CD4-positive, alpha-beta T cell treated with Interleukin-10 for 1 hour (primary cell): ENCODE data around the gene ESRRG.
"Not testable (repeated sequence)": the region's sequence is repeated elsewhere in the genome, so short reads cannot be mapped to it uniquely, and the experiment has no call there.

ENCODE experiments used
- DNase-seq: peaks from one replicate; pipeline ENCODE4 v3.0.0-alpha.2; 2020

ESRRG gene

GRCh38 chr1:216723274-216723780 is at the start of gene ESRRG:
Gene ESRRG, minus strand, starts transcription at chr1:216723429. Its CDS starts 130 bp downstream, at chr1:216723299.
- DNase-seq = no peak

- no peak for DNase-seq
These were observed 48.7 kb upstream of the ESRRG start for GRCh38 chr1:216771922-216772321.

GRCh38 chr1:216766633-216767327 is 43.6 kb upstream of the ESRRG start:
- no peak for DNase-seq

GRCh38 chr1:216765346-216766300 is 42.4 kb upstream of the ESRRG start:
- no peak for DNase-seq

- DNase-seq = no peak
These were observed 34.9 kb upstream of the ESRRG start for GRCh38 chr1:216758161-216758560.

DNA sequence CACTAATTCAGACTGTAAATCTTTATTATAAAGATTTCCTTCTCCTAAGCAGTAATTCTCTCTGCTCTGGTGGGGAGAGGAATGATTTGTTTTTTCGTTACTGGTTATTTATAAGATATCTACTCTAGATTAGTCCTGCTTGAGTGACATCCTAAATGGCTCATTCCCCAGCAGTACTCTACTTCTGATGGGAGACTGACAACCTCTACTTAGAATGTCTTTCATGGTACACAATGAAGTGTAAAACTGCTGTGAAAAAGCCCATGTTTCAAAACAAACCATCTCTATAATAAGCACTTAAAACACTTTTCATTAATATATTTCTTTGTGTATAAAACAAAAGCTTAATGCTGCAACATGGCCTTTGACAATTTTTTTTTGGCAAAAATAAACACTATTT is 33.9 kb upstream of the ESRRG start:
- DNase-seq = no peak

DNA sequence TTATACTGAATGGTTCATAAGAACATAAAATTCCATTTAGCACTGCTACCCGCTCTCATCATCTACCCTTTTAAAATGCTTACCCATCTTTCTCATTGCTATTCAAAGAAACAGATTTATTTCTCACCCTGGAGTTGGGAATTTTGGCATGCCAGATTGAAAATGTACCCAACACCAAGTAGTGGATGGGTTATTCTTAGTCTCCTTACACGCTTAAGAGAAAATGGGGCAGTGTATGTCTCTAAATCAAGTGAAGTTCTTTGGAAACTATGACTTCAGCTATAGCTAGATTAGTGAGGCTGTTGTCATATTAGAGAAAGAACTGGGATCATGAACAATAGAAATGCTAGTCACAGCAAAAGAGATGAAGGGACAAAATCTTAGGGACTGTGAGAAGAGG is 27.7 kb upstream of the ESRRG start:
- no peak for DNase-seq

GRCh38 chr1:216750031-216750627 is 26.9 kb upstream of the ESRRG start:
- no peak for DNase-seq

- DNase-seq = no peak
These were observed 26.0 kb upstream of the ESRRG start for GRCh38 chr1:216749232-216749631.

GRCh38 chr1:216742625-216743024 is 19.4 kb upstream of the ESRRG start:
- DNase-seq = no peak

DNA sequence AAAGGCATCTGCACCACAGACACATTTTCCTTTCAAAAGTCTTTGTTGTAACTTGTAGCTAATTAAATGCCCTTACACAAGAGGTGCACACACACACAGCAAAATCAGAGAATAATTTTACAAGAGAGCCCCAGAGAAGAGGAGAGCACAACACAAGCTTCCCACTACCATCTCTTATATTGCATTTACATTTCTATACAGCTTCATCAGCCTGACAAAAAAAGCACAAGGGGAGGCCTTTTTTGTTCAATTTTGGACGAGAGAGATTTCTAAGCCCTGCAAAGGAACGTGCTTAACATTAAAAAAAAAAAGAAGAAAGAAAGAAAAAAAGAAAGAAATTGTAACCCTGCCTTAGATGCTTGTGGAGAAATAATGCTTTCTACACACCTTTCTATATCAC is 17.1 kb upstream of the ESRRG start:
- DNase-seq = no peak

GRCh38 chr1:216739793-216740192 is 16.6 kb upstream of the ESRRG start:
- DNase-seq = no peak

GRCh38 chr1:216732121-216732520 is 8.9 kb upstream of the ESRRG start:
- DNase-seq = no peak

DNA sequence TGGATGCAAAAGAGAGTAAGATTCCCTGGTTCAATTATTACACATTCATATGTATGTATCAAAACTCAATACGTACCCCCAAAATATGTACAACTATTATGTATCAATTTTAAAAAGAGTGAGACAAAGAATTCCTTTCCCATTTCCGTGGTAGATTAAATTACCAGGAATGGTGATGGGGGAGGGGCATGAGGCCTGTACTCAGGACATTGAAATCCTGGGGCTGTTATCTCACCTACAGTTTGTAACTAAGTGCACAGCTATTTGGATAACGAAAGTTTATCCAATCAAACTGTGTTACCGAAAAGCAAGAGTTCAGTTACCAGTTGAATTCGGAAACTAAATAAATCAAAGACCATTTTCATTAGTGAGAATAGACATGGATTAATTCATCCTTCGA is 8.3 kb upstream of the ESRRG start:
- no peak for DNase-seq

GRCh38 chr1:216726435-216726834 is 3.2 kb upstream of the ESRRG start:
- DNase-seq = no peak

GRCh38 chr1:216722821-216723220 is 408 bp downstream of the ESRRG start:
- no peak for DNase-seq

- no peak for DNase-seq
These were observed 1.4 kb downstream of the ESRRG start for GRCh38 chr1:216721863-216722262.

GRCh38 chr1:216721062-216721461 is 2.2 kb downstream of the ESRRG start:
- no peak for DNase-seq

GRCh38 chr1:216711712-216712111 is 11.5 kb downstream of the ESRRG start:
- DNase-seq = no peak

GRCh38 chr1:216710598-216711333 is 12.5 kb downstream of the ESRRG start:
- DNase-seq = no peak

- DNase-seq = no peak
These were observed 13.2 kb downstream of the ESRRG start for GRCh38 chr1:216710055-216710454.

DNA sequence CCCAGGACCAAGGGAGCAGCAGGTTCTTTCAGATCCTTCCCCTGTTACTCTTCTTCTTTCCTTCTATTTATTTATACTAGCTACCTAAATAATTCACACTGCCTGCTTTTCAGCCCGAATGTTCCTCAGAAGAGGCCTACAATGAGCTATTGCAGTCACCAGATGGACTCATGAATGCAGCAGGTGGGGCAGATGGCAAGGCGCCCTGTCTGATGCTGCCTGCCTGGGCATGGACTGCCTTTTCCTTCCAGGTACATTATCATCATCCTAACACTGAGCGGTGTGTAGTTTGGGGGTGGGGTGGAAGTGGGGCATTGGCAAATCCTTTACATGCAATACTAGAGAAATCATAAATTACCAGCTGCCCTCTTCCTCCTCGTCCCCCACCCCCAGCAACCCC is 17.6 kb downstream of the ESRRG start:
- no peak for DNase-seq

DNA sequence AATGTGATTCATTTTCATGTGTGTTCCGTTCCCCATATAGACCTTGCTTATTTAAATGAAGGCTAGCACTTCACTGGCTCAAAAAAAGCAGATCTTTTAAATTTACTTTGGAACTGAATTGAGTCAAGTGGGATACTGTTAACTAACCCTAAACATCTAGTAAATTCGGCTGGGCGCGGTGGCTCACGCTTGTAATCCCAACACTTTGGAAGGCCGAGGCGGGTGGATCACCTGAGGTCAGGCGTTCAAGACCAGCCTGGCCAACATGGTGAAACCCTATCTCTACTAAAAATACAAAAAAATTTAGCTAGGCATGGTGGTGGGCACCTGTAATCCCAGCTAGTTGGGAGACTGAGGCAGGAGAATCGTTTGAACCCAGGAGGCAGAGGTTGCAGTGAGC is 19.2 kb downstream of the ESRRG start:
- not testable (repeated sequence) for DNase-seq
